ENCODE measurements around the gene FANCC. TPM values are rescaled to one million over a fixed set of nuclear protein-coding genes. Genes with fewer than 3 reads are reported as not detected.

Gene FANCC
- total RNA-seq, 4 donors from 2014 or later, result 3.4 to 12.2 (median 5.6) TPM

GRCh38 chr9:95095641-95096355 is 221.7 kb downstream of the FANCC start:
- TF ChIP-seq CTCF (IDR thresholded peaks at IDR 0.05; ENCODE audit: low read depth), result no peak

GRCh38 chr9:95094002-95094401 is 223.5 kb downstream of the FANCC start:
- TF ChIP-seq CTCF (IDR thresholded peaks at IDR 0.05; ENCODE audit: low read depth), result no peak

GRCh38 chr9:95093586-95093985 is 223.9 kb downstream of the FANCC start:
- no peak for TF ChIP-seq CTCF (IDR thresholded peaks at IDR 0.05; ENCODE audit: low read depth)

GRCh38 chr9:95092262-95093072 is 225.0 kb downstream of the FANCC start:
- TF ChIP-seq CTCF (IDR thresholded peaks at IDR 0.05; ENCODE audit: low read depth), result no peak

GRCh38 chr9:95091601-95092261 is 225.8 kb downstream of the FANCC start:
- no peak for TF ChIP-seq CTCF (IDR thresholded peaks at IDR 0.05; ENCODE audit: low read depth)

- TF ChIP-seq CTCF (IDR thresholded peaks at IDR 0.05; ENCODE audit: low read depth), result no peak
Observed at GRCh38 chr9:95090871-95091577, 226.5 kb downstream of the FANCC start.

Data from subcutaneous adipose tissue (tissue), 4 donors.